ENCODE results near the gene ROR1.

Gene ROR1

DNA sequence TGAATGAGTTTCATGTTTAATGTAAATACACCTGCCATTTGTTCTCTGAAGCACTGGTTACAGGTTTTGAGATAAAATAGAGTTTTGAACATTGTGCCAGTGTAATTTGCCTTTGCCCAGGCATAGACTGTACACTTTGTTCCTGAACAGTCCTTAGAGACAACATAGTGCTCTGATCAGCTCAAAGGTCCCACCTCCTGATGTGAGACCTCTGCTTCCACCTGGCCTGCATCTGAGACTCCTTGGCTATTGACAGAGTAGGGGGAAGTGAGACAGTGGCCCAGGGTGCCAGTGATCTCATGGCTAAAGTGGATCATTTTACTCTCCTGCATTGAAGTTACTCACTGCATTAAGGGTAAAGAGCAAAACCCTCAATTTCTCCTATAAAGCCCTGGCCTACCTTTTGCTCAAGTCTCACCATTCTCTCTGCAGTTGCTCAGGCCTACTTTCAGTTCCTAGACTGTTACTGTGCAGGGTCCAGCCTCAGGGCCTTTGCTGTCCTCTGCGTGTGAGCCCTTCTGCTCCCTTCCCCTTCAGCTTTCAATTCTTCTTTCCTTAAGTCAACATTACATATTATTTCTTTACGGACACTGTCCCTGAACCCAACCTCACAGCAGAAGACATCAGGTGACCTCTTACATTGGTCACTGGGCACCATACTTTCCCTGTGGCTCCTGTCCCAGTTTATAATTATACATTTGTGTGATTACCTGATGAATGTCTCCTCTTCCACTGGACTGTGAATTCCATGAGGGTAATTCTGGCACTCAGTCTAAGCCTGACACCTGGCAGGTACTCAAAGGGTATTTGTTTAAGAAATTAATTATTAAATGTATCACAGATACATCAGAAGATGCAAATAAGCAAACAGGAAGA is 142.9 kb downstream of the ROR1 start:
- no peak for DNase-seq

DNA sequence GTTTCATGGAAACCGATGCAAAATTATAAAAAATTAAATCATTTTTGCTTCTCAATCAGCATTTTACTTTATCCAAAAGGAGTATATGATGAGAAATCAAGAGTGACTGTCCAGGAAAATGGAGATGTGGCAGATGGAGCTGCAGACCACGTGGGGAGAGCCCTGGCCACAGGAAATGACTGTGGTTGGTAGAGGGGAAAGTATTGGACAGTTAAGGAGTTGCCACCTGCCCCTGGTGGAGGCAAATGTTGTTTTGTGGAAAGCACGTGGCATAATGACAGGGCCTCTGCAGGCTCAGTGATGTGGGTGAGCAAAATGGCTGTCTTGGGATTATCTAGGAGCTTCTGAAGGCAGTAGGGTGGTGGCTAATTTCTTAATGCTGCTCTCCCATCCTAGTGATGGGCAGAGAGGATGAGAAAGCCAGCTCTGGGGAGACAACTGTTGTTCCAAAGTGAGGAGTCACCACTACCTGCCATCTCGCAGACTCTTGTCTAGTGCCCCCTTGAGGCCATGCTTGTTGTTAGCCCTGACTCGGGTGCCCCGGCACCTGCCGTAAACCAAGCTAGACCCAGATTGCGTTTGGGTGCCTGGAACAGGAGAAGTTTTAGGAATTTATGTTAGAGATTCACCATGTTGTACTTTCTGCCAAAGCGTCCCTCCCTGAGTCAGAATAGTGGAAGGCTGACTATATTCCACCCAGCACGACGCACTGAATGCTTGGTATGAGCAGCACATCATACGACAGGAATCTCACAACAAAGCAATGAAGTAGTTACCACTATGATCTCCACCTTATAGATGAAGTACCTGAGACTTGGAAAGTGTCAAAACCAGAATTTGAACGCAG is 144.0 kb downstream of the ROR1 start:
- no peak for DNase-seq

DNA sequence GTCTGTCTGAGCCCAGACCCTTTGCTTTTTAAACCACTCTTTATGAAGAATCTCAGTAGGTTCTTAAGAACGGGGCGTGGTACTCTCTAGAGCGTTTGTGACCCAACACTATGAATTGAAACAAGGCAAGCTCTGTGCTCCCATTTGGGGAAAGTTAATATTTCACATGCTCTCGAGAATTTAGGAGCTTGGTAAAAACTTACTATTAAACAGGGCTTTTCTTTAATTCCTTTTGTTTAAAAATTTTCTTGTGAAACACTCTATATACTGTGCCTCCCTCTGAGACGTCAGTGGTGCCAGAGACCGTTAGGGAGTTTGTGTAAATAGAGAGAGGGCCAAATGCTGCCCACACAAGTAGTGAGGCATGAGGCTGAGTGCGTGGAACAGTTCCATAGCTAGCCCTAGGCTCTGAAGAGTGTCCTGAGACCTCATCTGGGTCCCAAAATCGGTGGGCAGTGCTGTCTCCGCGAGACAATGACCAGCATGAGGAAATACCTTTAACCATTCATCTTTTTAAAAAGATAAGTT is 144.7 kb downstream of the ROR1 start:
- DNase-seq, result no peak

DNA sequence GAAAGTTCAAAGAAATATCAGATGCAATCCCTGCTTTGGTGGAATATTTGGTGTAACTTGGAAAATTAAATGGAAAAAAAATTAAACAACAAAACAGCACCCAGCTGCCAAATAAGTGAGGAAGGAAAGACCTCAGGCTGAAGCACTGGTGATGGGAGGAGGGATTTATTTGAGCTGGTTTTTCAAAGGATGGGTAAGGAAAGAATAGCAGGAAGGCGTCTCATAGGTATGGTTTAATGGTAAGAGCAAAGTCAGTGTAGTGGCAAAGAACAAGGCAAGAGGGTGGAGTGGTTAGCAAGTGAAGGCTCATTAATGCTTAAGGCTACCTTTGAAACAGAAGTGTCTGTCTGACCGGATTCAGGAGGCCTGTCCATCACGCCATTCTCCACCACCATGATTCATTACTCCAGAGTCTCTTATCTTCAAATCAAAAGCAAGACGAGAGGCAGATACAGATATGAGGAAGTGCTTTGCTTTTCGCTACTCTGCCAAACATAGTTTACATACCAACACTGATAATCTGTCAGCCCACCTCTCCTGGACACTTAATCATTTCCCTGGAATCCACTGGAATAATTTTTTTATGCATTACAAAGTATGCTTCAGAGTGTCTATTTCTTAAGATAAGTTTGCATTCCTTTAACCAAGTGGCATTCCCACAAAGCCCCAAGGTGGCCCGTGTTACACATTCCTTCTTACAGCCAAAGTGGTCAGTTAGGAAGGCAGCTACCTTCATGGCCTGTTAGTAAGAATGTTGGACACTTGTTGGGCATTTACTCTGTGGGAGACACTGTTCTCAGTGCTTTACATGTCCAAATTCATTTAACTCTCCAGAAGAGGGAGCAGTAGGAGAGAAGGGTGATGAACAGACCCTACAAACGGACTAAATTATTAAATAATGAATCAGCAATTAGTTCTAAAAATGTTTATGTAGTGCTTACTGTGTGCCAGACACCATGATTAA is 146.6 kb downstream of the ROR1 start:
- DNase-seq, result no peak

DNA sequence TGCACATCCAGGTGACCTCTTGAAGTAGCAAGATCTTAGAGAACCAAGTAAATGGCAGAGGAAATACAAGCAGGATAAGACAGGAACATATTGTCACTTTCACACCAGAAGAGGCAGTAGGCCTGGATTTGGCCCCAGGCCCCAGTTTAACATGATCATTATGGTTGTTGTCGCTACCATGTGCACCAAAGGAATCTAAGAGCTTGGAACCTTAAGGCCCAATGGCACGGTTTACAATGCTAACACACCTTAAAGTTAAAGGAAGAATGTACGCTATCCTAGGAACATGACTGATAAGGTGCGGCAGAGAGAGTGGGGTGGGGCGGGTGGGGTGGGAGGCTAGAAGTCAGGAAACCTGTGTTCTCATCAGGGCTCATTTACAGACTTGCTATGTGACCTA is 147.5 kb downstream of the ROR1 start:
- no peak for DNase-seq

DNA sequence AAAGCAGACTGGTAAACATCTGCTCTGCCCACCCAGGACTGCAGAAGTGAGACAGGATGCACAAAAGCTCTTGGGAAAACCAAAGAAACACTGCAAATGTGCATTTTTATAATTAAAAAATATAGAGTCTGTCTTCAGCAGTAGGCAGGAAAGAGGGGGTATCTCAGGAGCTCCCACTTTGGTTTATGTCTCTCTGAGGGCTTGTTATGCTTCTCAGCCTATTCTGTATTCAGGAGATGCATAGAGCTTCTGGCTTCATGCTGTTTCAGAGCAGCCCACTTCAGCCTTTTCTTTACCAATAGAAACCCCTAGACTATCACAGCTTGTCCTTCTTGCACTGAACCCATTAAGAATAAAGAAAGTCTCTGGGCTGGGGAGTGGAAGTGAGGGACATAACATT is 148.0 kb downstream of the ROR1 start:
- DNase-seq, result no peak

DNA sequence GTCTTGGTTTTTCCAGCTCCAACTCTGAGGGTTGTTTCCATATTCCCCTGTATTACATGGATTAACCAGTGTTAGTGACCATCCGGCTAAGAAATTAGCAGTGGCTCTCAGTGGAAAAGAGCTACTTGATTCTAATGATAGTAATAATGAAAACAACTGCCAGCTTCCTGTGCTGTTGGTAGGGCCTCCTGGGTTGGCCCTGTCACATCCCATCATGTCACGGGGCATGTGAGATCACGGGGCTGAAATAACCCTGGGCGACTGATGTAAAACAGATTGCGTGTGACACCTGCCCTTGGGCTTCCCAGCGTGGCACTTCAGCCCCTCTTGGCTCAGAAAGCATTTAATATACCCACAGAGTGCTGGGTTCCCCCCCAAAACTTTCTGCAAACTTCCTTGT is 149.0 kb downstream of the ROR1 start:
- DNase-seq, result no peak

DNA sequence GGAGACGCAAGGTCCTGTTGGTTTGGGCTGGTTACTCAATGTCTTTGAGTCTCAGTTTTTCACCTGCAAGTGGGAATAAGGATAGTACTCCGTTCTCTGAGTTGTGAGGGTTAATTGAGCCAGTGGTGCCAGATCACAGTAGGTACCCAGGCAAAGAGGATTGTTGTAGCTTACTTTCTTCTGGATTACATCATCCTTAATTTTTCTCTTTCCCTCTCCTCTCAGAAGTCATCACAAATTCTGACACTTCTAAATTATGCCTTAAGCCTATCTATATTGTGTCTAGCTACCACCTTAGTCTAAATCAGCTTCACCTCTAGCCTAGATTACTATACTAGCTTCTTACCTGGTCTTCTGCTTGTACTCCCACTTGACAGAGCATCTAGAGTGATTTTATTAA is 149.5 kb downstream of the ROR1 start:
- DNase-seq, result no peak

DNA sequence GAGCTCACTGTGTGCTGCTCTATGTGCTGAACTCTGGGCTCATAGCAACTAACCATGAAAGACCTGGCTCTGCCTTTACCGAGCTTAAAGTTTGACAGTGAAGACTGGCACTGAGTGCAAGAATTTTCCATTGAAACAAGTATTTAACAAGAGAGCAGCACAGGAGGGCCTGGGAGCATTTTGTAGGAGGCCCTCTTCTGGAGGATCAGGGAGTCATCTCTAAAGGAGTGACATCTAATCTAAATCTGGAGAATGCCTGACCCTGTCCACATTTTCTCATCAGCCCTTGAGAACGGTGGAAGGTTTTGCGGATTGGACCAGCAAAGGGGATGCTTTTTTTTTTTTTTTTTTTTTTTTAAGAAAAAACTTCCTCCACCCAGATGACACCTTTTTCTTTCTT is 150.8 kb downstream of the ROR1 start:
- no peak for DNase-seq

DNA sequence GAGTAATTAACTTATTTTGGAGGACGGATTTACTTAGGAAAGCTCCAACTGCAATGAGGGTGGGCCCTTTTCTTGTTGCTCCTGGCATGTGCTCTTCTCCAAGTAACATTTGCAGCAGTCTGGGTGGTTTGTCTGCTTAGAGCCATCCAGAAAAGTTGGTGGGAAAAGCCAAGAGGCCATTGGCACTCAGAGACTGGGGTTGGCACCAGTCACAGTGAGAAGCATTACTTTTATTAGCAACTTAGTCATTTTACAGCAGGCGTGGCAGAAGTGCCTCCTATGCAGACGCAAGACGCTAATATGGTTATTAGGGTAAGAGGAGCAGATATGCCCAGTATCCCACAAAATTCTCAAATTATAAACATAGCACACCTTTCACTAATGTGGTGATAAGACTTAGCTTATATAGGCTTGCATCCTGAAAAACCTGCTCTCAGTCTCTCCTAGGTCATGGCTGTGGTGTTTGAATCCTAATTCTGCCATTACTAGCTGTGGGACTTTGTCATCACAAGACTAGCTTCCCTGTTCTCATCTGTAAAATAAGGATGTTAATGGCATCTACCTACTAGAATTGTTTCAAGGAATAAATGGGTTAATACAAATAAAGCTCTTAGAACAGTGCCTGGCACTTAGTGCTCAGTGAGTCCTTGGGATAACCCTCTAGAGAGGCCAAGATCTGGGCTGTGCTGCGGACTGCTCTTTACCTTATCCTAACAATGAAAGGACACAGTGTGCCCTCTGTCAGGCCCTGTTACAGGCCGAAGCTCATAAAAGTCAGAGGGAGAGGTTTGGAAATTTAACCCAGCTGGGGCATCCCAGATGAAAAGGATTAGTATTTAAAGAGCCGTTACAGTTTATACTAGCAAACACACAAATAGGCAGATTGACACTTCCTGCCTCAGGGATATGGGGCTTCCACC is 154.6 kb downstream of the ROR1 start:
- no peak for DNase-seq

DNA sequence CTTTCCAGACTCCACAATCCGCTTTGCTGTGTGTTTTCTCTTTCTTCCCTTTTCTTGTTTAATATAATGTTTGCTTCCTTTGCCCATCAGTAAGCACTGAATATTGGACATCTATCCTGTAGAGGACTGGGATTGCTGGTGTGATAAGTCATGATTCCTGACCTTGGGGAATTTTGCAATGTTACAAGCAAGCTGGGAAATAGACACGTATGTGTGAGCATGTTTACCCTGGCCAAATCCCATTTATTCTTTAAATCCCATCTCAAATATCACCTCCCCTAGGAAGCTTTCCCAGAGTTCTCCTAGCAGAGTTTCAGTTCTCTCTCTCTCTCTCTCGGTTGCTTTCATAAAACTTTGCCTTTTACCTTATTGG is 155.3 kb downstream of the ROR1 start:
- DNase-seq, result no peak

DNA sequence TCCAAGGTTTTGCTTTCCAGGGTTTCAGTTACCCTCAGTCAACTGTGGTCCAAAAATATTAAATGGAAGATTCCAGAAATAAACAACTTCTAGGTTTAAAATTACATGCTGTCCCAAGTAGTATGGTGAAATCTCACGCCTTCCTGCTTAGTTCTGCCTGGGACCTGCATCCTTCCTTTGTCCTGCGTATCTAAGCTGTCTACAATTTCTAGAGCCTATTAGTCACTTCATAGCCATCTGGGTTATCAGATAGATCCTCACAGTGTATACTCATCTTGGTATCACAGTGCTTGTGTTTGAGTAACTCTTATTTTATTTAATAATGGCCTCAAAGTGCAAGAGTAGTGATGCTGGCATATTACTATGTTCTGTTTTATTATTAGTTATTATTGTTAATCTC is 157.7 kb downstream of the ROR1 start:
- DNase-seq, result no peak

DNA sequence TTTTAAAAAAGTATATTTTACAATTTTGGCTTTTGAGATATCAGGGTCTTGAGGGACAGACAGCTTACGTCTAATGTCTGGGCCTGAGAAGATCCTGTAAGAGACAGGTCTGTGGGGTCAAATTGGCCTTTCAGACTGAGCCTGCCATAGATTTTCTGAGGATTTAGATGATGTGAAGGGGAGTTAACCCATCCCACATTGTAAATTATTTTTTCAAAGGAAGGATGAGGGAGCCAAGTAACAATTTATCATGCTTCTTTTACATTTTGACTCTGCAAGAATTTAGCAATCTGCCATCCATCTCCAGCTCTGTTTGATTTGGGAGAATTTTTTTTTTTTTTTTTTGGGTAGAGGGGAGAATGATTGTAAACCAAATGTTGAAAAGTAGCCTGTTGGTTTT is 160.9 kb downstream of the ROR1 start:
- DNase-seq, result no peak

DNA sequence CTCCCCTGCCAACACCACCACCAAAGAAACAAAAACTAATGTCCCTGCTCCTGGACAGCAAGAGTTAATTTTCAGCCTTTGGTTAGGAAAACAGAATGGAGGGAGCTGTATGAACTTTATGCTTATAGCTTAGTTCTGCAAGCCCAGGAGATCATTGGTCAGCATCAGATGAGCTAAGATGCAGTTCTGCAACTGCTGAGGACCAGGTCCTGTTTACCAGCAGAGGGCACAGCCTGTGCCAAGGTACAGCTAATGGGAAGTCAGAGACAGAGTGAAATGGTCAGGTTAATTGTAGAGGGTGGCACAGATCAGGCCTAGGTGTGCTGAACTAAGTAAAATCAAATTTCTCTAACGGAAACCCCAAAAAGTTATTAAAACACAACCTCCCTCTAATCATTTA is 161.3 kb downstream of the ROR1 start:
- DNase-seq, result no peak

DNA sequence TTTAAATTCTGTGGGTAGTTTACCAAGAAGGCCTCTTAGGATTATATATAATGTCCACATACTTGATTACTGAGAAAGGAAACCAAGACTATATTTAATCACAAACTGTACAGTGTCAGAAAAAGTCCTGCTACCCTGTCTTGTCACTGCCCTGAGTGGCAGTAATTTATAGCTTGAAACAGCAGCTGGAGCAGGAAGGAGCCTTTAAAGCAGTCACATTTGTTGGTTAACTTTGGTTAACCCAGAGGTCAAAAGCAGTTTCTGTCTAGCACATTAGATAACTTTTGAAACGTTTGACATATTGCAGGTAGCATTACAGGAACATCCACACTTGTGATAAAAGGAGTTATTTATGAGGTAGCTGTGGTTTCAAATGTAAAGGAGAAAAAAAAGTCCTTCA is 161.7 kb downstream of the ROR1 start:
- DNase-seq, result no peak

DNA sequence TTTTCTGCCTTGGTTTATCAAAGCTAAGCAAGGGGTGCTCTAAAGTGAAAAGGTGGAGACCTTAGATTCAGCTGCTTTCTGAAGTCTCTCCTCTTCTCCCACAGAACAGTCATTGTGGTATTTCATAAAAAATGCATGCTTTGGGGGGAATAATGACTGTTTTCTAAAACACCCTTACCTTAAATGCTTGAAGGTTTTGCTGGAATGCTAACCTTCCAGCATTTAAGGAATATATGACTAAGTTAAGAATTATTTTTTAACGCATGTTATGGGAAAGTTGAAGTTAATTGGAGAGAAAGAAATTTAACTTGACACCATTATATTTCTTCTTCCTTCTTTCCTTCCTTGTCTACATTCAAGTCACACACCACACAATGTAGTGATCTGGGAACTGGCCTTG is 162.5 kb downstream of the ROR1 start:
- no peak for DNase-seq

DNA sequence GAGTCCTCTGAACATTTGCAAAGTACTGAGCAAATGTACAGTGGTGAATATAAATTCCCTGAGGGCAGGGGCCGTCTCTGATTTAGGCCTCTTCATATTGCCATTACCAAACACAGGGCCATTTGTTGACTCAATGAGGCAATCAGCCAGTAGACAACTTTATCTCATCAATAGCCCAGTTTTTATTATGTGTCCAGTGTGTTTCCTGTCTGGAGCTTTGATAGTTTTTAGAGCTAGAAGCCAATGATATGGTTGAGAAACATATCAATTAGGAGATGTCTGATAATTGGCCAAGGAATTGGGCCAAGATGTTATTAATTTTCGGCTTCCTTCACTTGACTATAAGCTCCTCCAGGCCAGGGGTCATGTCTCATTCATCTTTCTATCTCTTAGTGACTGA is 163.0 kb downstream of the ROR1 start:
- no peak for DNase-seq

DNA sequence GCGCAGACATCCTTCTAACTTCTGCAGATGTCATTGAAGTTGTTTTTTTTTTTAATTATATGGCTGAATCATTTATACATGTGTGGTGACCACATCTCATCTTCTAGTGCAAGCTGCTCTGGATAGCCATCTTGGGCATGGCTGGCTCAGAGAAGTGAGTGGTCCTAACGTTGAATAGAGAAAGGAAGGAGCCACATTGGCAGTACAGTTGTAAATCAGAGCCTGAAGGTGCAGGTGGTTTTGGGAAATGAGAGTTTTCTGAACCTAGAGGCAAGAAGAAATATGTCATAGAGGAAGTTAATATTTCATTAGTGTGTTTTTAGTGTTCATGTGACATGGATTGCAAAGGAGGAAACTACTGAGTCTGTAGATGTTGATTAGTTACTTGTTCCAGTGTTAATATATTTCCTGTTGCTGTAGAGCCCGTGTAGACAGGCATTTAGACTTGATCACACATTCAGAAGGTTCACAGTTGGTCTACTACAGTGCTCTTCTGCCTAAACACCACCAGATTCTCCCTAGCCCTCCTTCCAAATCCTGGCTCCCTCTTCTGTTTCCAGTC is 163.7 kb downstream of the ROR1 start:
- DNase-seq, result no peak

DNA sequence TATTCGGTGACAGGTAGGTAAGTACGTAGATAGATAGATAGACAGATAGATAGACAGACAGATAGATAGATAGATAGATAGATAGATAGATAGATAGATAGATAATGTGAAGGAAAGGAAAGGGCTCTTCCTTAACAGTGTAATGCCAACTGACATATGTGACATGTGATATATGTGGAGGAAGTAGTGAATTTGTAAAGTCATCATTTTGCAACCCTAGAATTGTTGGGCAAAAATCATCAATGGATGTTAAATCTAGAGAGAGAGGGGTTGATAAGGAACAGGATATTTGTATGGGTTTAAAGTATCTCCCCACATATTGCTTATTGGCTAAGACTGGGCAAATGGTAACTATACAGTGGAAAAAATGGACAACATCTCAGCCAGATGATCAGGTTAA is 166.6 kb downstream of the ROR1 start:
- no peak for DNase-seq

DNA sequence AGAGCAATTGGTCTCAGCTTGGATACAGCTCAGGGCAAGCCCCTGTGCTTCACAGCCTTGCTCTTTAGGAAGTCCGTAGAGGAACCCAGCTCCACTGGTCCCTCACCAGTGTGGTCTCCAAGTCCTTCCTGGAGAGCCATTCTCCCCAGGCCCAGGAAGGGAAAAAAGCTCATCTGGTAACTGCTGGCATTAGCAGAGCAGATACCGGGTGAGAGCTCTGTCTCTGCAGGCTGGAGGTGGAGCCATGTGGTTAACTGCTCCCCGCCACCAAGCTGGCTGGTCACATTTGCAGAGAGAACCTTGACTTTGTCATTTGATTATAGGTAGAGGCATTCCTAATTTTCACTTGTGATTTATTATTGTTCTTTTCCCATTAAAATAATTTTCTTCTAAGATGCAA is 169.6 kb downstream of the ROR1 start:
- no peak for DNase-seq

DNA sequence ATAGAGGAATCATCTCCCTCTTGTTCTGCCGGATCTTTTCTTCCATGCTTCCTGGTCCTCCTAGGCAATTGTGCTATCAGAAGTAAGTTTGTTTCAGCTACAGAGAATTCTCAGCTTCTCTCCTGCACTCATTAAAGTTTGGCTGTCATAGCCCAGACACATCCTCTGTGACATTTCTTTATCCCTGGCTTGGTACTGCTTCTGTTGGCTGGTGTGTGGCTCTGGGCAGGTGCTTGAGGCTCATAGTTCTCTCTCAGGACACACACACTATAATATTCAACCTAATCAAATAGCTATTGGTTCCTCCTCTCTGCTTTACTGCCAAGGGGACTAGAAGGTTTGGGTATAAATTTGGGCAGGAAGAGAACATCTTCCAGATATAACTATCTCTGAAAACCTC is 172.1 kb downstream of the ROR1 start:
- DNase-seq, result no peak

Measured in activated T-cell treated with anti-CD3 and anti-CD28 coated beads for 4 hours (primary cell).